ENCODE data around the gene SPDYE4. TPM values are rescaled to one million over a fixed set of nuclear protein-coding genes. Genes with fewer than 3 reads are reported as not detected.

SPDYE4 gene
- total RNA-seq, 2 experiments from 2014 or later, result not detected

- Histone ChIP-seq H3K36me3 (ENCODE audit: insufficient read depth, low read length) (no peaks in the 10 kb centered on the region), H3K27me3 (ENCODE audit: control insufficient read depth in 1 of 2, insufficient read depth in 2 of 2, low read length in 2 of 2) (no peaks in the 10 kb centered on the region), H3K9me3 (ENCODE audit: control insufficient read depth in 1 of 2, insufficient read depth in 1 of 2, low read length in 2 of 2) (no peaks in the 10 kb centered on the region), H3K4me1 (ENCODE audit: insufficient read depth, low read length) (peaks cover 33% of the 10 kb centered on the region), H3K27ac (ENCODE audit: low read depth in 1 of 2, low read length in 2 of 2) (no peak overlapping the region), H3K4me3 (ENCODE audit: low read length) (no peak overlapping the region)
- H3K27ac Mint-ChIP-seq, result peak overlapping the region; percentile 83
- ChIA-PET POLR2A (no interaction called here), CTCF (no interaction called here)
- ATAC-seq (ENCODE audit: poor library complexity), result no peak
- H3K4me1 Mint-ChIP-seq (ENCODE audit: low read depth), result peaks cover 12% of the 10 kb centered on the region
- peak overlapping the region; percentile 75 for H3K4me3 Mint-ChIP-seq
- TF ChIP-seq CTCF (IDR thresholded peaks at IDR 0.05), result no peak
- no peaks in the 10 kb centered on the region for H3K36me3 Mint-ChIP-seq (ENCODE audit: low read depth)
- H3K9me3 Mint-ChIP-seq, result no peaks in the 10 kb centered on the region
- intact Hi-C loops (cut with DNase I, micrococcal nuclease), result loop anchor here (2.0 to 10.0 kb wide), 3 partner anchors 112 to 359 kb away; partner anchors contain the start of genes MYH10 (in 1 of the 2) and RPL26 (in 1 of the 2)
- DNase-seq, result no peak
- H3K27me3 Mint-ChIP-seq, result no peaks in the 10 kb centered on the region
Measured at GRCh38 chr17:8744086-8744785, 14.1 kb downstream of the SPDYE4 start.

GRCh38 chr17:8742819-8743218, 15.5 kb downstream of the SPDYE4 start:
- Mint-ChIP-seq H3K27me3 (peaks cover 5% of the 10 kb centered on the region), H3K9me3 (no peaks in the 10 kb centered on the region), H3K27ac (peak overlapping the region; percentile 83), H3K4me1 (ENCODE audit: low read depth) (peaks cover 7% of the 10 kb centered on the region), H3K4me3 (peak overlapping the region; percentile 9), H3K36me3 (ENCODE audit: low read depth) (no peaks in the 10 kb centered on the region)
- no peak overlapping the region for H3K27ac ChIP-seq (ENCODE audit: low read depth in 1 of 2, low read length in 2 of 2)
- H3K9me3 ChIP-seq (ENCODE audit: control insufficient read depth in 1 of 2, insufficient read depth in 1 of 2, low read length in 2 of 2), result no peaks in the 10 kb centered on the region
- H3K4me1 ChIP-seq (ENCODE audit: insufficient read depth, low read length), result peaks cover 31% of the 10 kb centered on the region
- no peak overlapping the region for H3K4me3 ChIP-seq (ENCODE audit: low read length)
- ChIA-PET POLR2A (no interaction called here), CTCF (no interaction called here)
- TF ChIP-seq CTCF (IDR thresholded peaks at IDR 0.05), result no peak
- intact Hi-C loops (cut with DNase I, micrococcal nuclease), result loop anchor here (5.0 to 10.0 kb wide), 2 partner anchors 111 to 358 kb away; partner anchors contain the start of genes MYH10 (in 1 of the 2) and RPL26 (in 1 of the 2)
- ATAC-seq (ENCODE audit: poor library complexity), result no peak
- no peaks in the 10 kb centered on the region for H3K27me3 ChIP-seq (ENCODE audit: control insufficient read depth in 1 of 2, insufficient read depth in 2 of 2, low read length in 2 of 2)
- DNase-seq, result no peak
- no peaks in the 10 kb centered on the region for H3K36me3 ChIP-seq (ENCODE audit: insufficient read depth, low read length)

- peaks cover 5% of the 10 kb centered on the region for H3K27me3 Mint-ChIP-seq
- H3K27me3 ChIP-seq (ENCODE audit: control insufficient read depth in 1 of 2, insufficient read depth in 2 of 2, low read length in 2 of 2), result no peaks in the 10 kb centered on the region
- ChIA-PET CTCF (no interaction called here), POLR2A (no interaction called here)
- DNase-seq (no peak), ATAC-seq (ENCODE audit: poor library complexity) (no peak)
- H3K27ac ChIP-seq (ENCODE audit: low read depth in 1 of 2, low read length in 2 of 2), result no peak overlapping the region
- H3K4me3 Mint-ChIP-seq, result peak overlapping the region; percentile 11
- H3K36me3 ChIP-seq (ENCODE audit: insufficient read depth, low read length), result no peaks in the 10 kb centered on the region
- peaks cover 7% of the 10 kb centered on the region for H3K4me1 Mint-ChIP-seq (ENCODE audit: low read depth)
- peaks cover 31% of the 10 kb centered on the region for H3K4me1 ChIP-seq (ENCODE audit: insufficient read depth, low read length)
- no peaks in the 10 kb centered on the region for H3K36me3 Mint-ChIP-seq (ENCODE audit: low read depth)
- no peaks in the 10 kb centered on the region for H3K9me3 ChIP-seq (ENCODE audit: control insufficient read depth in 1 of 2, insufficient read depth in 1 of 2, low read length in 2 of 2)
- H3K4me3 ChIP-seq (ENCODE audit: low read length), result no peak overlapping the region
- intact Hi-C loops (cut with DNase I, micrococcal nuclease), result loop anchor here (5.0 to 10.0 kb wide), 2 partner anchors 110 to 357 kb away; partner anchors contain the start of genes MYH10 (in 1 of the 2) and RPL26 (in 1 of the 2)
- no peak overlapping the region for H3K27ac Mint-ChIP-seq
- no peaks in the 10 kb centered on the region for H3K9me3 Mint-ChIP-seq
- TF ChIP-seq CTCF (IDR thresholded peaks at IDR 0.05), result no peak
Measured at GRCh38 chr17:8742274-8742673, 16.1 kb downstream of the SPDYE4 start.
